HG03432 (cell line): Measurements from ENCODE around the gene TEX29.

ENCODE experiments used
- ATAC-seq: cut with Tn5 transposase; IDR thresholded peaks from one replicate; pipeline ENCODE4 v1.9.1; 2021; ENCODE audit warnings: mild to moderate bottlenecking, moderate library complexity; ENCODE audit not compliant: unreplicated experiment

The TEX29 gene

GRCh38 chr13:111365149-111366005, 44.9 kb downstream of the TEX29 start:
- ATAC-seq = no peak

GRCh38 chr13:111367340-111367739, 46.9 kb downstream of the TEX29 start:
- no peak for ATAC-seq

DNA sequence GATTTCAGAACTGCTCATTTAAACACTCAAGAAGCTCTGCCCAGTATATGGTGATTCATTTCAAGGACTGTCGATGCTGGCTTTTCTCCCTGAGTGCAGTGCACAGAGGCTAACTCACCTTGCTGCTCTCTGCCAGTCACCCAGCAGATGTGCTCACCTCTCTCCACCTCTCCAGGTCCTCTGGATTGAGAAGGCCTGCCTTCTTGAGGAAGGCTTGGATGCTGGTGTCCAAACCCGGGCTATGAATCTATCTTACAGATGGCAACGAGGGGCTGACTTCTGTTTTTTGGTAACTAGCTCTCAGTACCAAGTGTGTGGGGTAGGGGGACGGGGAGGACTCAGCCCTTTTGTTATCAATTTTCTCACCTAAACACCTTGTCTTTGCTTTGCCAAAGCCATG, 47.6 kb downstream of the TEX29 start:
- no peak for ATAC-seq

- ATAC-seq = no peak
These were observed 49.7 kb downstream of the TEX29 start for GRCh38 chr13:111370147-111370546.

DNA sequence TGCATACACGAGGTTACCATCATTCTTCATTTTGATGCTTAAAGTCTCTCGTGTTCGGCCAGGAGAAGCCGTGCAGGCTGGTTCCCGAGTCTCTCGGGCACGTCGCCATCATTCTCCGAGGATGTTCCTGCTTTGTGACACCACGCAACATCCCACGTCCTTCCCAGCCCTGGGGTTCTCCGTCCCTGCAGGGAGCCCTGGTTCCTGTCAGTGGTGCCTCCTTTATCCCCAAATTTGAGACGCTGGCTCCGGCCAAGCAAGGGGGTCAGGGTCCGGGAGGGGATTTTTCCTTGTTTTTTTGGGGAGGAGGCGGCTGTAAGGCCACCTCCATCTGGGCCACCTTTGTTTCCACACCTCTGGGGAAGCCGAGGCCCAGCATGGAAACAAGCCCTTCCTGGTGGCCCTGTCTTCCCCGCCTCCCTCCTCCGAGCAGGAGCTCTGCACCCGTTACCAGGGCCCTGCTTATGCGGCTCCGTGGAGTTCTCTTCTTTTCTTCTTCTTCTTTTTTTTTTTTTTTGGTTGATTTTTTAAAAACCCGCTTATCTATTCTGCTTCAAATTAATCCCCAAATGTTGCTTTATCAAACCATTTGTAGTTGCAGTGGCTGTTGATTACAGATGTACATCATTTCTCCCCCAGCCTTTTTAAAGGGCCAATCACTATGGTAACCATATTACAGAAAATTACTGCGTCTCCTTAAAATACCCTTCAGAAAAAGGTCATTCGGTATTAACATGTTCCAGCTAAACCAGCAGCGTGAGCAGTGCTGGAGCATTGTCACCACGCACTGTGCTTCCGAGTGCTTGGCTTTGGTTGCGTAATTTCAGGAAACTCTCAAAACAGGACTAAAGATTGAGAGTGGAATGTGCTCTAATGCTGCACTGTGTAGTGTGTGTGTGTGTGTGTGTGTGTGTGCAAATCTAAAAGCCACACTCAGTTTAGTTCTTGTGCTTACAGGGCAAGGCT, 50.4 kb downstream of the TEX29 start:
- ATAC-seq = no peak

GRCh38 chr13:111371720-111372119, 51.3 kb downstream of the TEX29 start:
- ATAC-seq = no peak

- ATAC-seq = no peak
These were observed 52.4 kb downstream of the TEX29 start for GRCh38 chr13:111372651-111373425.

- no peak for ATAC-seq
These were observed 53.0 kb downstream of the TEX29 start for GRCh38 chr13:111373486-111373885.

DNA sequence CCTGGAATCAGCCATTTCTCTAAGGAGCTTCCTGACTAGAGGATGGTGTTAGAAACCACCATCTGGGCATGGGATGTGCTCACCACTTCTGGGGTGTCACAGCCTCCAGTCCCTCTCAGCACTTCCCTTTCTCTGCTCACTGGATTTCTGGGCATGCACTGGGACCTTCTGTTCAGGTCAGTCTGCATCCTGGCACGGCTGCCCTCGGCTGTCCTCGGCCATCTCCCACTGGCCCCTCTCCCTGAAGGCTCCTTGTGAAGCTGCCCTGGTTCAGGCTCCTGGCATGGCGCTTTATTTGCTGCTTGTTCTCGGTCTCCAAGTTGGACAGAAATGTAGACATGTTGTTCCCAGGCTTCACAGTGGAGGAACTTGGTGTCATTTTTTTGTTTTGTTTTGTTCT, 60.0 kb downstream of the TEX29 start:
- ATAC-seq = no peak

DNA sequence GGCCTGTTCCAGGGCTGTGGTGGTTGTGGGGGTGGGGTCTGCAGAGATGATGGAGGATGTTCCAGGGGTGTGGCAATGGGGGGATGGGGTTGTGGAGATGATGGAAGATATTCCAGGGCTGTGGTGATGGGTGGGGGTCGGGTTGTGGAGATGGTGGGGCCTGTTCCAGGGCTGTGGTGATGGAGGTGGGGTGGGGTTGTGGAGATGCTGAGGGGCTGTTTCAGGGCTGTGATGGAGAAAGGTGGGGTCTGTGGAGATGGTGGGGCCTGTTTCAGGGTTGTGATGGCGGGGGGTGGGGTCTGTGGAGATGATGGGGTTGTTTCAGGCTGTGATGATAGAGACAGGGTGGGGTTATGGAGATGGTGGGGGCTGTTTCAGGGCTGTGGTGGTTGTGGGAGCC, 62.0 kb downstream of the TEX29 start:
- no peak for ATAC-seq

DNA sequence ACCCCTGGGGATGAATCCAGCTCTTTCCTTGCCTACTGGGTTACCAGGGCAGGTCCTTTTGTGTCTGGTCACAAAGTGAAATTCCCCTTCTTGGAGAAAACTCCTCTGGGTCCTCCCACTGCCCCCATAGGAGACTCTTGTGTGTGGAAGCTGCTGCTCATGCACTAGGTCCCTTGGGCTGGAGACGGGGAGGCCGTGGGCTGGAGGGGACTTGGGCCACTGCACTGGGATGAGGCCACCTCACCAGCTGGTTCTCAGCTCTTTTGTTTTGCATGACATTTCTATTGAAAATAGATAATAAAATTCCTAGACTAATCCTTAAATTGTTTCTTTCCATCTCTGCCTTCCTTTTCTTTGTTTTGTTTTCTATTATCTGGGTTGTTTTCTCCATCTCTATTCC, 62.4 kb downstream of the TEX29 start:
- no peak for ATAC-seq

GRCh38 chr13:111383591-111384440, 63.4 kb downstream of the TEX29 start:
- ATAC-seq = no peak

GRCh38 chr13:111384441-111385182, 64.2 kb downstream of the TEX29 start:
- ATAC-seq = no peak

GRCh38 chr13:111385183-111385857, 64.9 kb downstream of the TEX29 start:
- no peak for ATAC-seq

GRCh38 chr13:111387026-111387871, 66.8 kb downstream of the TEX29 start:
- no peak for ATAC-seq

- ATAC-seq = no peak
These were observed 67.6 kb downstream of the TEX29 start for GRCh38 chr13:111387945-111388600.

GRCh38 chr13:111388851-111389500, 68.5 kb downstream of the TEX29 start:
- ATAC-seq = no peak
